H1 (cell line): ENCODE data around the gene GDNF. TPM values are rescaled to one million over a fixed set of nuclear protein-coding genes. Genes with fewer than 3 reads are reported as not detected.

Source experiments
- CHD7 ChIP-seq: fragments of 300-600 bp; sonication (generic); IDR thresholded peaks from 2 replicates; pipeline ENCODE4 v1.7.1; 2012; ENCODE audit warnings: low read length, moderate library complexity, mild to moderate bottlenecking, inconsistent platforms; ENCODE audit not compliant: insufficient replicate concordance
- GTF2F1 ChIP-seq: IDR thresholded peaks from 2 replicates; pipeline ENCODE4 v1.6.1; 2012; ENCODE audit warnings: low read depth, low read length, improper control_type of control experiment, borderline replicate concordance
- RNF2 ChIP-seq: fragments of 200-900, 300-1000 bp; sonication (generic); IDR thresholded peaks from 2 replicates; pipeline ENCODE4 v1.7.1; 2016; ENCODE audit warnings: borderline replicate concordance, low read depth, mild to moderate bottlenecking, antibody characterized with exemption, low read length; ENCODE audit not compliant: poor library complexity, severe bottlenecking; ENCODE audit errors: missing control alignments
- SP4 ChIP-seq: IDR thresholded peaks from 2 replicates; pipeline ENCODE4 v1.6.1; 2012; ENCODE audit warnings: low read length, inconsistent platforms
- SRF ChIP-seq: IDR thresholded peaks from 2 replicates; pipeline ENCODE4 v1.6.1; 2011; ENCODE audit warnings: mild to moderate bottlenecking, low read depth, low read length, moderate library complexity
- polyA plus RNA-seq, 7 experiments: library from polyadenylated mRNA; depleted of rRNA in 3 of 7; stranded (reverse) in 5 of 7; unstranded in 2 of 7; fragments of >200 nt in 5 of 7; fragments of 200-250 nt in 2 of 7; gene quantifications; 1 replicate in 5 of 7; 2 replicates in 1 of 7; 4 replicates in 1 of 7; pipeline versions ENCODE4 v1.2.1 to v1.2.3, GENCODE V29; 2011 to 2013; ENCODE audit warnings: missing spikeins in 2 of 7, mixed read lengths in 2 of 7
- total RNA-seq: library from RNA; stranded (reverse); fragmentation: NEBNext Ultra II Directional; extraction: Animal tissue kit (Norgen Biotek cat#: 25700); gene quantifications from 2 replicates; pipeline ENCODE4 v1.2.1, GENCODE V29; 2021

Gene GDNF
- total and polyA plus RNA-seq, 2 of the 8 experiments (the other 6 are each of a cell fraction or from before 2014, with no cell fraction given) = 0.15 to 2.0 TPM

- TF ChIP-seq RNF2 (no peak), CHD7 (no peak), SP4 (no peak), GTF2F1 (no peak), SRF (no peak)
Observed at GRCh38 chr5:37767961-37768360, 71.9 kb downstream of the GDNF start (continued).
